Fibroblast of upper back skin (primary cell): ENCODE measurements around the gene NCOA3.
"Not testable (repeated sequence)": the region's sequence is repeated elsewhere in the genome, so short reads cannot be mapped to it uniquely, and the experiment has no call there.

Experiments
- DNase-seq: peaks from one replicate; pipeline ENCODE4 v3.0.0-alpha.2; 2013

The NCOA3 gene

GRCh38 chr20:47501482-47502270 is at the start of gene NCOA3:
NCOA3 (plus strand) TSS chr20:47501887; CDS start chr20:47622248, 120,361 bp downstream.
- peak; percentile 97 for DNase-seq

GRCh38 chr20:47452736-47453161 is 48.9 kb upstream of the NCOA3 start:
- DNase-seq: no peak

- DNase-seq: peak; percentile 84
These were observed 48.4 kb upstream of the NCOA3 start for GRCh38 chr20:47453167-47453782.

- DNase-seq: no peak
These were observed 47.2 kb upstream of the NCOA3 start for GRCh38 chr20:47454298-47455132.

GRCh38 chr20:47455133-47456040 is 46.3 kb upstream of the NCOA3 start:
- DNase-seq: no peak

GRCh38 chr20:47456041-47456537 is 45.6 kb upstream of the NCOA3 start:
- DNase-seq: no peak

- DNase-seq: peak; percentile 86
These were observed 44.5 kb upstream of the NCOA3 start for GRCh38 chr20:47456952-47457724.

- not testable (repeated sequence) for DNase-seq
These were observed 43.2 kb upstream of the NCOA3 start for GRCh38 chr20:47458280-47459050.

- no peak for DNase-seq
These were observed 42.2 kb upstream of the NCOA3 start for GRCh38 chr20:47459344-47460073.

GRCh38 chr20:47460761-47461112 is 41.0 kb upstream of the NCOA3 start:
- DNase-seq: not testable (repeated sequence)

- no peak for DNase-seq
These were observed 40.5 kb upstream of the NCOA3 start for GRCh38 chr20:47461120-47461685.

GRCh38 chr20:47461906-47462305 is 39.8 kb upstream of the NCOA3 start:
- DNase-seq: not testable (repeated sequence)

GRCh38 chr20:47464380-47465101 is 37.1 kb upstream of the NCOA3 start:
- peak; percentile 99 for DNase-seq

GRCh38 chr20:47465335-47466090 is 36.2 kb upstream of the NCOA3 start:
- DNase-seq: no peak

GRCh38 chr20:47466213-47466612 is 35.5 kb upstream of the NCOA3 start:
- peak; percentile 48 for DNase-seq

GRCh38 chr20:47466704-47467459 is 34.8 kb upstream of the NCOA3 start:
- no peak for DNase-seq
